Activated CD8-positive, alpha-beta T cell treated with anti-CD3 and anti-CD28 coated beads for 36 hours (primary cell): ENCODE data around the gene RAPGEF1. TPM values are rescaled to one million over a fixed set of nuclear protein-coding genes. Genes with fewer than 3 reads are reported as not detected.

Experiments used
- ATAC-seq: fragments of 200-7000 bp; cut with Tn5 transposase; one replicate; pipeline ENCODE4 v1.10.0; 2021; ENCODE audit warnings: mild to moderate bottlenecking, moderate library complexity
- CTCF ChIA-PET: fragments of 350-600 bp; sonication (Branson Sonifier 250); formaldehyde crosslinking; loops from one replicate; lab custom pipeline; 2021; ENCODE audit warnings: antibody characterized with exemption; lab: Charles Lee
- POLR2A ChIA-PET: fragments of 350-600 bp; sonication (Branson Sonifier 250); formaldehyde crosslinking; loops from one replicate; lab custom pipeline; 2021; ENCODE audit warnings: antibody characterized with exemption; lab: Charles Lee
- DNase-seq: peaks from one replicate; pipeline ENCODE4 v3.0.0-alpha.2; 2020
- H3K27ac Mint-ChIP-seq: one replicate; pipeline ENCODE4 v1.8.0; 2021; ENCODE audit warnings: mild to moderate bottlenecking, mixed read lengths
- H3K27me3 Mint-ChIP-seq: one replicate; pipeline ENCODE4 v1.8.0; 2021; ENCODE audit warnings: mixed read lengths
- H3K36me3 Mint-ChIP-seq: one replicate; pipeline ENCODE4 v1.8.0; 2021; ENCODE audit warnings: low read depth, mixed read lengths
- H3K4me1 Mint-ChIP-seq: one replicate; pipeline ENCODE4 v1.8.0; 2021; ENCODE audit warnings: low read depth, mixed read lengths
- H3K4me3 Mint-ChIP-seq: one replicate; pipeline ENCODE4 v1.8.0; 2021; ENCODE audit warnings: mild to moderate bottlenecking, moderate library complexity, mixed read lengths
- H3K9me3 Mint-ChIP-seq: one replicate; pipeline ENCODE4 v1.8.0; 2021; ENCODE audit warnings: mixed read lengths
- intact Hi-C: fragments of 100-400 bp; cut with micrococcal nuclease; formaldehyde crosslinking; loops from one replicate; pipeline ENCODE4 v1.10.0; 2022
- total RNA-seq, 2 experiments: library from RNA; stranded (reverse); gene quantifications; one replicate each; pipeline ENCODE4 v1.2.3, GENCODE V29; 2021
- TF ChIP-seq, protein P1 (sequence below): fragments of 200-600 bp; IDR thresholded peaks from one replicate; pipeline ENCODE4 v1.8.0; 2022; ENCODE audit warnings: antibody characterized with exemption, mild to moderate bottlenecking

The RAPGEF1 gene
- total RNA-seq, 2 experiments from 2014 or later, result 84.5 to 85.2 TPM

DNA sequence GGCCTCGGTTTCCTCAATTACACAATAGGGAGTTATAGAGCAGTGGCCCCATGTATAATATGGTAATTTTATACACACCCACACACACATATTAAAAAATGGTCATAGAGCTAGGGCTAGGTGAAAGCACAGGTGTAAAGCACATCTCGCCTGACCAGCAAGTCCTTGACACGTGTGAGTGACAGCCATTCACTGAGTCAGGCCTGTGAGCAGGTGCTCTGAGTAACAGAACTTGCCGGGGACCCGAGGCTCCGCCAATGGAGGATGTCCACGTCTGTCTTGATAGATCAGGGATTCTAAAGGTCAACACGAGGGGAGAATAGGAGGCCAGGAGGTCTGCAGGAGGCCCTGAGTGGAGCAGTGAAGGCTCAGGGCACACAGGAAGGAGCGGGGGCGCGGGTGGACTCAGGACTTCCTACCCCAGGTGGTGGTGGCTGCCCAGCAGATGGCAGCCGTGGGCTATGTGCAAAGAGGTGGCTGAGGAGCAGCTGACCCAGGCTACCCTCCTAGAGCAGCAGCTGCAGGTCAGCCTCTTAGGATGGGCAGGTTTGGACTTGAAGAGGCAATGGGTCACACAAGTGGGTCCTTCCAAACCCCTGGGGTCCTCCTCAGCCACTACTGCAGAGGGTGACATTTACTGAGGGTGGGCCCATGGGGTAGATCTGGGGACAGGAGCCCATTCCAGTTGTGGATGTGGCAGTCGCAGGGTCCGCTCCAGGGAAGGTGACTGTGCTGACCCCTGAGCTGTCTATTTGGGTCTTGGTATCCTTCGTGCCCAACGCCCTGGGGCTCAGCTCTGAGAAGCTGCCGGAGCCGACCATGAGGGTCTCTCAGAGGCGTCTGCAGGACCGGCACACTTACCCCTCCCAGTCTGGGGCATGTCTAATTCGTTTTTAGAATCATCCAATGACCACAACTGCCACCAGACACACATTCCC, 148.7 kb downstream of the RAPGEF1 start:
- no peaks in the 10 kb centered on the region for H3K9me3 Mint-ChIP-seq
- ATAC-seq (peak; percentile 94), DNase-seq (peak; percentile 90)
- H3K36me3 Mint-ChIP-seq, result peaks cover 16% of the 10 kb centered on the region
- no peak overlapping the region for H3K4me3 Mint-ChIP-seq
- H3K4me1 Mint-ChIP-seq, result peaks cover 25% of the 10 kb centered on the region
- intact Hi-C loops, result loop anchor here (2.0 to 5.0 kb wide), 2 partner anchors 136 to 154 kb away; no protein-coding TSS in a partner anchor
- H3K27me3 Mint-ChIP-seq, result no peaks in the 10 kb centered on the region
- POLR2A ChIA-PET, result interaction anchor here (0.8 to 1.7 kb wide), 6 partner anchors 10 to 148 kb away, joined by 3 to 4 read pairs (median 3); no protein-coding TSS in a partner anchor
- TF ChIP-seq, protein P1, sequence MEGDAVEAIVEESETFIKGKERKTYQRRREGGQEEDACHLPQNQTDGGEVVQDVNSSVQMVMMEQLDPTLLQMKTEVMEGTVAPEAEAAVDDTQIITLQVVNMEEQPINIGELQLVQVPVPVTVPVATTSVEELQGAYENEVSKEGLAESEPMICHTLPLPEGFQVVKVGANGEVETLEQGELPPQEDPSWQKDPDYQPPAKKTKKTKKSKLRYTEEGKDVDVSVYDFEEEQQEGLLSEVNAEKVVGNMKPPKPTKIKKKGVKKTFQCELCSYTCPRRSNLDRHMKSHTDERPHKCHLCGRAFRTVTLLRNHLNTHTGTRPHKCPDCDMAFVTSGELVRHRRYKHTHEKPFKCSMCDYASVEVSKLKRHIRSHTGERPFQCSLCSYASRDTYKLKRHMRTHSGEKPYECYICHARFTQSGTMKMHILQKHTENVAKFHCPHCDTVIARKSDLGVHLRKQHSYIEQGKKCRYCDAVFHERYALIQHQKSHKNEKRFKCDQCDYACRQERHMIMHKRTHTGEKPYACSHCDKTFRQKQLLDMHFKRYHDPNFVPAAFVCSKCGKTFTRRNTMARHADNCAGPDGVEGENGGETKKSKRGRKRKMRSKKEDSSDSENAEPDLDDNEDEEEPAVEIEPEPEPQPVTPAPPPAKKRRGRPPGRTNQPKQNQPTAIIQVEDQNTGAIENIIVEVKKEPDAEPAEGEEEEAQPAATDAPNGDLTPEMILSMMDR, result peak; percentile 93
- CTCF ChIA-PET, result interaction anchor here (0.5 to 6.3 kb wide), 31 partner anchors 10 to 713 kb away, joined by 3 to 115 read pairs (median 4); partner anchors contain the start of gene RAPGEF1
- H3K27ac Mint-ChIP-seq, result peak overlapping the region; percentile 86

DNA sequence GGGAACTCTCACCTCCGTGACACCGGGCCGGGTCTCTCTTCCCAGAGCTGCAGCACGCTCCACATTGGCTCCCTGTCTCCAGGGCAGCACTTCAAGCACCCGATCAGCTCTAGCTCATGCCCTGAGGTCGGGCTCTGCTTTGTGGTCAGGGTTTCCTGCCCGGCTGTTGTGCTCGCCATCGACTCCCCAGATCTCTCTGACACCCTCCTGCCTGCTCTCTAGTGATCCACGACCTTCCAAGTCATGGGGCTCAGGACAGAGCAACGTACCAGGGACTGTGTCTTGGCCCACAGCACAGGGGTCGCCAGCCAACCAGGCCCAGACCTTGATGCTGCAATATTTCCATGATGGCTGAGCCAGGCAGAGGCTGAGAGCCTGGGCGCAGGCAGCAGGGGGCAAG, 149.4 kb downstream of the RAPGEF1 start:
- CTCF ChIA-PET, result interaction anchor here (0.5 to 6.3 kb wide), 8 partner anchors 19 to 712 kb away, joined by 3 to 115 read pairs (median 4); partner anchors contain the start of gene RAPGEF1
- DNase-seq (peak; percentile 40), ATAC-seq (peak; percentile 19)
- H3K4me3 Mint-ChIP-seq, result no peak overlapping the region
- TF ChIP-seq, protein P1, result no peak
- POLR2A ChIA-PET, result interaction anchor here (1.7 kb wide), 1 partner anchor 149 kb away, joined by 4 read pairs; no protein-coding TSS in a partner anchor
- peaks cover 18% of the 10 kb centered on the region for H3K36me3 Mint-ChIP-seq
- H3K9me3 Mint-ChIP-seq, result no peaks in the 10 kb centered on the region
- no peaks in the 10 kb centered on the region for H3K27me3 Mint-ChIP-seq
- H3K4me1 Mint-ChIP-seq, result peaks cover 32% of the 10 kb centered on the region
- peak overlapping the region; percentile 86 for H3K27ac Mint-ChIP-seq
- intact Hi-C loops, result loop anchor here (2.0 to 5.0 kb wide), 2 partner anchors 137 to 154 kb away; no protein-coding TSS in a partner anchor

DNA sequence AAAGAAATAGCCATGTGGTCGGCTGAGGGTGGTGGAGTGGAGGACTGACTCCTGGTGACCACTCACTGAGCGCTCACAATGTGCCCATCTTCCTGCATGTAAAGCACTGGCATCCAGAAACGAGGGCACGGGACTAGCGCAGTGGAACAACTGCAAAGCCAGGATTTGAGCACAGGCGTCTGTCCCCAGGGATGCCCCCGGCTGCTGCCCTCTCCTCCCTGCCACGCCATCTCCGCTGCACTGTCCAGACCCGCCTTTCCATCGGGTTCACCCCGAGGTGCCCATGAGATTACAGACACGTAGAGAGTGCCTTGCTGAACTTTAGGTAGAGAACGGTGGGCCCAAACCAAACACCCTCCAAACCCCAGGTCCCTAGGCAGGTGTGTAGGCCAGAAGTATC, 149.9 kb downstream of the RAPGEF1 start:
- no peaks in the 10 kb centered on the region for H3K27me3 Mint-ChIP-seq
- H3K4me1 Mint-ChIP-seq, result peaks cover 37% of the 10 kb centered on the region
- H3K9me3 Mint-ChIP-seq, result no peaks in the 10 kb centered on the region
- TF ChIP-seq, protein P1, result no peak
- DNase-seq, result no peak
- ChIA-PET CTCF (interaction anchor here (1.1 to 6.3 kb wide), 3 partner anchors 106 to 162 kb away, joined by 3 to 115 read pairs (median 4); partner anchors contain the start of gene RAPGEF1), POLR2A (interaction anchor here (0.7 kb wide), 1 partner anchor 508 kb away, joined by 3 read pairs; no protein-coding TSS in a partner anchor)
- peak overlapping the region; percentile 86 for H3K27ac Mint-ChIP-seq
- peaks cover 23% of the 10 kb centered on the region for H3K36me3 Mint-ChIP-seq
- no peak for ATAC-seq
- intact Hi-C loops, result loop anchor here (2.0 to 5.0 kb wide), 2 partner anchors 137 to 155 kb away; no protein-coding TSS in a partner anchor
- no peak overlapping the region for H3K4me3 Mint-ChIP-seq

DNA sequence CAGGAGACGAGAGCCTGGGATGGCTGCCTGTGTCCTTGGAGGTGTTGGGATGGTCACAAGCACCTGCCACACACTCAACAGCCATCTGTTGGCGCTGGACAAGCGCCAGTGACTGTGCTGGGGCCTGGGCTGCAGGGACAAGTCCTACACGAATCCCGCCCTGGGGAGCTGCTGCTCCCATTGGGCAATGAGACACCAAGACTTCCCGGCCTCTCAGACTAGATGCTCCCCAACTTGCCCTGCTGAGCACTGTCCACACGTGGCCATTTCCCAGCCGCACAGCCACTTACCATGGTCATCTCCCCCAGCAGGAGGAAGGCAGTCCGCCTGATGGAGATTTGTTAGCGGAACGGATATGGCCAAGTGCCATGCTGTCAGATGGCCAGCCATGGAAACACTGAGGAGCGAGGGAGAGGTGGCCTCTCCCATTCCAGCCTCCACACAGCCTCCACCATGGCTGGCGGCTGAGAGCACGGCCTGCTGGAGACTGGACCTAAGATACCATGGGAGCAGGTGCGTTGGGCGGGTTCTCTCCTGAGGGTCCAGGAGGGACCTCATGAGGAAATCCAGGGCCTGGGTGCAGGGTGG, 150.7 kb downstream of the RAPGEF1 start:
- ATAC-seq (no peak), DNase-seq (no peak)
- Mint-ChIP-seq H3K27ac (no peak overlapping the region), H3K4me3 (no peak overlapping the region), H3K9me3 (no peaks in the 10 kb centered on the region), H3K4me1 (peaks cover 45% of the 10 kb centered on the region), H3K27me3 (no peaks in the 10 kb centered on the region), H3K36me3 (peaks cover 26% of the 10 kb centered on the region)
- POLR2A ChIA-PET, result interaction anchor here (0.7 kb wide), 1 partner anchor 509 kb away, joined by 3 read pairs; no protein-coding TSS in a partner anchor
- TF ChIP-seq, protein P1, result no peak
- CTCF ChIA-PET, result interaction anchor here (6.3 kb wide), 1 partner anchor 153 kb away, joined by 115 read pairs; the partner anchor contains the start of gene RAPGEF1
- intact Hi-C loops, result no loop called here
